Neural cell (in vitro differentiated cells): ENCODE data around the gene MYCN. TPM values are rescaled to one million over a fixed set of nuclear protein-coding genes. Genes with fewer than 3 reads are reported as not detected.

Experiments
- H2AFZ ChIP-seq: fragments of 200-600, 300-800 bp; sonication (generic), shearing (Covaris generic); 2 replicates; pipeline ENCODE4 v1.6.0; 2014; ENCODE audit warnings: low read depth, mild to moderate bottlenecking, antibody characterized with exemption, low read length, moderate library complexity
- H3F3A ChIP-seq: fragments of 200-600 bp; shearing (Covaris generic); 2 replicates; pipeline ENCODE4 v1.6.1; 2016; ENCODE audit warnings: mild to moderate bottlenecking, moderate library complexity, mixed read lengths, antibody characterized with exemption, low read length; ENCODE audit not compliant: insufficient read depth, poor library complexity, severe bottlenecking
- H3K27ac ChIP-seq: fragments of 200-600, 300-800 bp; sonication (generic), shearing (Covaris generic); 2 replicates; pipeline ENCODE4 v1.5.1; 2014; ENCODE audit warnings: mild to moderate bottlenecking, low read length, moderate library complexity
- H3K27me3 ChIP-seq: fragments of 300-800, 200-600 bp; sonication (generic), shearing (Covaris generic); 2 replicates; pipeline ENCODE4 v1.6.0; 2014; ENCODE audit warnings: mild to moderate bottlenecking, low read depth, low read length, moderate library complexity; ENCODE audit not compliant: insufficient read depth
- H3K36me3 ChIP-seq: fragments of 300-800, 200-600 bp; sonication (generic), shearing (Covaris generic); 2 replicates; pipeline ENCODE4 v1.5.1; 2014; ENCODE audit warnings: mild to moderate bottlenecking, antibody characterized with exemption, low read length, moderate library complexity; ENCODE audit not compliant: insufficient read depth
- H3K4me2 ChIP-seq: fragments of 300-800, 200-600 bp; sonication (generic), shearing (Covaris generic); 2 replicates; pipeline ENCODE4 v1.6.0; 2014; ENCODE audit warnings: mild to moderate bottlenecking, low read length
- H3K4me3 ChIP-seq: fragments of 300-800, 200-600 bp; sonication (generic), shearing (Covaris generic); 2 replicates; pipeline ENCODE4 v1.5.1; 2014; ENCODE audit warnings: mild to moderate bottlenecking, low read length, moderate library complexity
- H3K79me2 ChIP-seq: fragments of 200-600 bp; shearing (Covaris generic); replicated peaks from 2 replicates; pipeline ENCODE4 v1.6.0; 2014; ENCODE audit warnings: mild to moderate bottlenecking, low read length, moderate library complexity; ENCODE audit not compliant: insufficient read depth
- H3K9ac ChIP-seq: fragments of 300-800, 200-600 bp; sonication (generic), shearing (Covaris generic); 2 replicates; pipeline ENCODE4 v1.6.1; 2016; ENCODE audit warnings: mild to moderate bottlenecking, low read length, mixed read lengths
- H3K9me2 ChIP-seq: fragments of 200-600 bp; shearing (Covaris generic); 2 replicates; pipeline ENCODE4 v1.6.1; 2016; ENCODE audit warnings: mild to moderate bottlenecking, low read length, mixed read lengths; ENCODE audit not compliant: insufficient read depth
- H3K9me3 ChIP-seq: fragments of 200-600, 300-800 bp; sonication (generic), shearing (Covaris generic); 2 replicates; pipeline ENCODE4 v1.6.1; 2016; ENCODE audit warnings: mild to moderate bottlenecking, mixed run types, low read length, moderate library complexity, mixed read lengths
- H4K20me1 ChIP-seq: fragments of 200-600 bp; shearing (Covaris generic); 2 replicates; pipeline ENCODE4 v1.6.1; 2016; ENCODE audit warnings: mild to moderate bottlenecking, mixed run types; ENCODE audit not compliant: insufficient read depth
- CTCF ChIP-seq: fragments of 450-650 bp; IDR thresholded peaks from 2 replicates; pipeline ENCODE4 v1.5.1; 2014; ENCODE audit warnings: antibody characterized with exemption, mild to moderate bottlenecking, moderate library complexity; ENCODE audit not compliant: poor library complexity, severe bottlenecking
- EP300 ChIP-seq: fragments of 450-650 bp; conservative IDR thresholded peaks from 2 replicates; pipeline ENCODE4 v1.6.1; 2014; ENCODE audit warnings: antibody characterized with exemption, mild to moderate bottlenecking, moderate library complexity; ENCODE audit not compliant: poor library complexity, severe bottlenecking
- EZH2 ChIP-seq: fragments of 200-600, 300-800 bp; shearing (Covaris generic), sonication (generic); IDR thresholded peaks from 2 replicates; pipeline ENCODE4 v1.6.1; 2014; ENCODE audit warnings: antibody characterized with exemption, low read length, borderline replicate concordance, mild to moderate bottlenecking; ENCODE audit not compliant: insufficient read depth, poor library complexity, severe bottlenecking
- MXI1 ChIP-seq: fragments of 450-650 bp; conservative IDR thresholded peaks from 2 replicates; pipeline ENCODE4 v1.6.1; 2014; ENCODE audit warnings: antibody characterized with exemption, mild to moderate bottlenecking; ENCODE audit not compliant: poor library complexity, severe bottlenecking
- POLR2AphosphoS5 ChIP-seq: IDR thresholded peaks from 2 replicates; pipeline ENCODE4 v1.6.1; 2012
- RAD21 ChIP-seq: fragments of 450-650 bp; conservative IDR thresholded peaks from 2 replicates; pipeline ENCODE4 v1.6.1; 2014; ENCODE audit warnings: antibody characterized with exemption, mild to moderate bottlenecking, moderate library complexity
- SMC3 ChIP-seq: fragments of 450-650 bp; conservative IDR thresholded peaks from 2 replicates; pipeline ENCODE4 v1.6.1; 2014; ENCODE audit warnings: antibody characterized with exemption, mild to moderate bottlenecking, moderate library complexity; ENCODE audit not compliant: poor library complexity
- TAF1 ChIP-seq: IDR thresholded peaks from 2 replicates; pipeline ENCODE4 v1.6.1; 2012; ENCODE audit warnings: low read depth
- polyA plus RNA-seq: library from polyadenylated mRNA; depleted of rRNA; stranded (reverse); fragments of >200 nt; gene quantifications from 2 replicates; pipeline ENCODE4 v1.2.3, GENCODE V29; 2014
- TF ChIP-seq, protein P1 (sequence below): IDR thresholded peaks from 2 replicates; pipeline ENCODE4 v1.6.1; 2012; ENCODE audit warnings: borderline replicate concordance

Gene MYCN
- polyA plus RNA-seq, 1 donor from 2014 or later: 25.1 TPM

DNA sequence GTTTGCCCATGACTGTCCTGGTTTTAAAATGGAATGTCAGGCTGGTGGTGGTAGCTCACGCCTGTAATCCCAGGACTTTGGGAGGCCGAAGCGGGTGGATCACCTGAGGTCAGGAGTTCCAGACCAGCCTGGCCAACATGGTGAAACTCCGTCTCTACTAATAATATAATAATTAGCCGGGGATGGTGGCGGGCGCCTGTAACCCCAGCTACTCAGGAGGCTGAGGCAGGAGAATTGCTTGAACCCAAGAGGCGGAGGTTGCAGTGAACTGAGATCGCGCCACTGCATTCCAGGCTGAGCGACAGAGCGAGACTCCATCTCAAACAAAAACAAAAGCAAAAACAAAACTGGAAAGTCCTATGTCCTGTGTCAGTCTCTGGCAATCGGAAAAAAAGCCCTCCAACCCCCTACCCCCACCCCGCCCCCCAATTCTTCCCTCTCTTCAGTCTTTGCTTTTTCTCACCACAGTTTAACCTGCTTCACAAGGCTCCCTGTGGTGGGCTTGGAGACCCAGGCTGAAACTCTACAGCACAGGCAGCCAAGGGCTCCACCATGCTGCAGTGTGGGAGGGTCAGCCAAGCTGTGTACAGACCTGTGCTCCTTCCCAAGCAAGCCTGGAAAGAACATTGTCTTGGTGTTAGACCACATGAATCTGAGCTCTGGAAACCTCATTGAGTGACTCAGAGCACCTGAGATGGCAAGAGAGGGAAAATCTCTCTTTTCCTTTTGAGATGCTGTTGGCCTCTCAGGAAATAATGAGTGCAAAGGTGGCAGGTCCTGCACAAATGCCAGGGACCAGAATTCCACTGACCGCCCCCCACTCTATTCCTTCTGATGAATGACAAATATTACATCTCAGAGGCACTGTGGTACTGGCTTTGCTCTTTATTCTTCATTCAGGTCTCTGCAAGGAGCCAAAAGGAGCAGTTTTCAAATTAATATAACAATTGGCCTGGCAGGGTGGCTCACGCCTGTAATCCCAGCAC lies 16.7 kb downstream of the MYCN start:
- Histone ChIP-seq H3K9ac (no peak overlapping the region), H3K79me2 (no peaks in the 10 kb centered on the region), H3F3A (no peaks in the 10 kb centered on the region), H3K9me3 (no peaks in the 10 kb centered on the region), H3K27me3 (no peaks in the 10 kb centered on the region), H3K9me2 (no peaks in the 10 kb centered on the region), H3K4me3 (no peak overlapping the region), H2AFZ (no peak overlapping the region), H3K36me3 (no peaks in the 10 kb centered on the region), H3K4me2 (no peak overlapping the region), H4K20me1 (no peaks in the 10 kb centered on the region), H3K27ac (no peak overlapping the region)
- TF ChIP-seq POLR2AphosphoS5 (no peak), RAD21 (no peak), SMC3 (no peak), CTCF (no peak), EZH2 (no peak), MXI1 (no peak), EP300 (no peak), TAF1 (no peak)
- TF ChIP-seq, protein P1, sequence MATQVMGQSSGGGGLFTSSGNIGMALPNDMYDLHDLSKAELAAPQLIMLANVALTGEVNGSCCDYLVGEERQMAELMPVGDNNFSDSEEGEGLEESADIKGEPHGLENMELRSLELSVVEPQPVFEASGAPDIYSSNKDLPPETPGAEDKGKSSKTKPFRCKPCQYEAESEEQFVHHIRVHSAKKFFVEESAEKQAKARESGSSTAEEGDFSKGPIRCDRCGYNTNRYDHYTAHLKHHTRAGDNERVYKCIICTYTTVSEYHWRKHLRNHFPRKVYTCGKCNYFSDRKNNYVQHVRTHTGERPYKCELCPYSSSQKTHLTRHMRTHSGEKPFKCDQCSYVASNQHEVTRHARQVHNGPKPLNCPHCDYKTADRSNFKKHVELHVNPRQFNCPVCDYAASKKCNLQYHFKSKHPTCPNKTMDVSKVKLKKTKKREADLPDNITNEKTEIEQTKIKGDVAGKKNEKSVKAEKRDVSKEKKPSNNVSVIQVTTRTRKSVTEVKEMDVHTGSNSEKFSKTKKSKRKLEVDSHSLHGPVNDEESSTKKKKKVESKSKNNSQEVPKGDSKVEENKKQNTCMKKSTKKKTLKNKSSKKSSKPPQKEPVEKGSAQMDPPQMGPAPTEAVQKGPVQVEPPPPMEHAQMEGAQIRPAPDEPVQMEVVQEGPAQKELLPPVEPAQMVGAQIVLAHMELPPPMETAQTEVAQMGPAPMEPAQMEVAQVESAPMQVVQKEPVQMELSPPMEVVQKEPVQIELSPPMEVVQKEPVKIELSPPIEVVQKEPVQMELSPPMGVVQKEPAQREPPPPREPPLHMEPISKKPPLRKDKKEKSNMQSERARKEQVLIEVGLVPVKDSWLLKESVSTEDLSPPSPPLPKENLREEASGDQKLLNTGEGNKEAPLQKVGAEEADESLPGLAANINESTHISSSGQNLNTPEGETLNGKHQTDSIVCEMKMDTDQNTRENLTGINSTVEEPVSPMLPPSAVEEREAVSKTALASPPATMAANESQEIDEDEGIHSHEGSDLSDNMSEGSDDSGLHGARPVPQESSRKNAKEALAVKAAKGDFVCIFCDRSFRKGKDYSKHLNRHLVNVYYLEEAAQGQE: no peak

- no peaks in the 10 kb centered on the region for H3K36me3 ChIP-seq
- no peaks in the 10 kb centered on the region for H4K20me1 ChIP-seq
- H3K27ac ChIP-seq: no peak overlapping the region
- no peaks in the 10 kb centered on the region for H3F3A ChIP-seq
- no peaks in the 10 kb centered on the region for H3K9me3 ChIP-seq
- H3K9ac ChIP-seq: no peak overlapping the region
- no peaks in the 10 kb centered on the region for H3K79me2 ChIP-seq
- H3K9me2 ChIP-seq: no peaks in the 10 kb centered on the region
- no peak overlapping the region for H3K4me3 ChIP-seq
- no peak for TF ChIP-seq POLR2AphosphoS5
- no peak for TF ChIP-seq EP300
- TF ChIP-seq TAF1: no peak
- no peak for TF ChIP-seq MXI1
- no peak for TF ChIP-seq EZH2
- TF ChIP-seq SMC3: no peak
- H2AFZ ChIP-seq: no peak overlapping the region
- no peaks in the 10 kb centered on the region for H3K27me3 ChIP-seq
- no peak overlapping the region for H3K4me2 ChIP-seq
Measured at GRCh38 chr2:15957881-15958713, 17.7 kb downstream of the MYCN start.
